Effector memory CD4-positive, alpha-beta T cell (primary cell): Measurements from ENCODE around the gene LZTFL1.

Experiments
- DNase-seq, 3 donors: peaks; one replicate each; pipeline ENCODE4 v3.0.0-alpha.2; 2020
- H3K27ac ChIP-seq: 2 replicates; pipeline ENCODE4 v1.7.0; 2013; ENCODE audit warnings: mild to moderate bottlenecking, low read length, moderate library complexity; ENCODE audit not compliant: insufficient read depth, poor library complexity, severe bottlenecking
- H3K27me3 ChIP-seq: replicated peaks from 2 replicates; pipeline ENCODE4 v1.7.0; 2013; ENCODE audit warnings: mild to moderate bottlenecking, low read length; ENCODE audit not compliant: insufficient read depth, control insufficient read depth, poor library complexity, severe bottlenecking
- H3K36me3 ChIP-seq: 2 replicates; pipeline ENCODE4 v1.7.0; 2013; ENCODE audit warnings: mild to moderate bottlenecking, low read length, moderate library complexity; ENCODE audit not compliant: control insufficient read depth, insufficient read depth
- H3K4me1 ChIP-seq: 2 replicates; pipeline ENCODE4 v1.7.0; 2013; ENCODE audit warnings: low read length, mild to moderate bottlenecking; ENCODE audit not compliant: control insufficient read depth, insufficient read depth, poor library complexity, severe bottlenecking
- H3K4me3 ChIP-seq: 2 replicates; pipeline ENCODE4 v1.7.0; 2013; ENCODE audit warnings: low read length, low read depth, mild to moderate bottlenecking; ENCODE audit not compliant: insufficient read depth, poor library complexity, severe bottlenecking
- H3K9me3 ChIP-seq: 2 replicates; pipeline ENCODE4 v1.7.0; 2013; ENCODE audit warnings: mild to moderate bottlenecking, low read length, moderate library complexity; ENCODE audit not compliant: control insufficient read depth

Gene LZTFL1

GRCh38 chr3:45844616-45845015 is 2.7 kb upstream of the LZTFL1 start:
- no peaks in the 10 kb centered on the region for H3K36me3 ChIP-seq
- no peak overlapping the region for H3K4me3 ChIP-seq
- H3K27ac ChIP-seq = no peak overlapping the region
- H3K9me3 ChIP-seq = no peaks in the 10 kb centered on the region
- DNase-seq = no peak
- H3K27me3 ChIP-seq = no peaks in the 10 kb centered on the region
- H3K4me1 ChIP-seq = no peaks in the 10 kb centered on the region

- Histone ChIP-seq H3K9me3 (no peaks in the 10 kb centered on the region), H3K27me3 (no peaks in the 10 kb centered on the region), H3K36me3 (no peaks in the 10 kb centered on the region), H3K4me3 (no peak overlapping the region), H3K27ac (no peak overlapping the region), H3K4me1 (no peaks in the 10 kb centered on the region)
- no peak for DNase-seq
Measured at GRCh38 chr3:45842851-45843625, 1.1 kb upstream of the LZTFL1 start.

GRCh38 chr3:45841420-45841756 is 531 bp downstream of the LZTFL1 start:
- Histone ChIP-seq H3K27me3 (no peaks in the 10 kb centered on the region), H3K36me3 (no peaks in the 10 kb centered on the region), H3K27ac (peak overlapping the region; percentile 79), H3K4me1 (no peaks in the 10 kb centered on the region), H3K4me3 (peak overlapping the region; percentile 68), H3K9me3 (no peaks in the 10 kb centered on the region)
- no peak for DNase-seq

GRCh38 chr3:45838466-45838865 is 3.5 kb downstream of the LZTFL1 start:
- Histone ChIP-seq H3K27me3 (no peaks in the 10 kb centered on the region), H3K9me3 (no peaks in the 10 kb centered on the region), H3K27ac (no peak overlapping the region), H3K4me1 (no peaks in the 10 kb centered on the region), H3K4me3 (no peak overlapping the region), H3K36me3 (peaks cover 4% of the 10 kb centered on the region)
- DNase-seq = no peak

GRCh38 chr3:45832699-45833098 is 9.2 kb downstream of the LZTFL1 start:
- Histone ChIP-seq H3K4me3 (no peak overlapping the region), H3K27me3 (no peaks in the 10 kb centered on the region), H3K36me3 (peaks cover 12% of the 10 kb centered on the region), H3K9me3 (no peaks in the 10 kb centered on the region), H3K4me1 (no peaks in the 10 kb centered on the region), H3K27ac (no peak overlapping the region)
- DNase-seq = no peak

- no peak for DNase-seq
- no peak overlapping the region for H3K27ac ChIP-seq
- H3K4me1 ChIP-seq = no peaks in the 10 kb centered on the region
- H3K27me3 ChIP-seq = no peaks in the 10 kb centered on the region
- no peaks in the 10 kb centered on the region for H3K9me3 ChIP-seq
- peaks cover 12% of the 10 kb centered on the region for H3K36me3 ChIP-seq
- no peak overlapping the region for H3K4me3 ChIP-seq
Measured at GRCh38 chr3:45830121-45830520, 11.8 kb downstream of the LZTFL1 start.

GRCh38 chr3:45826908-45827307 is 15.0 kb downstream of the LZTFL1 start:
- DNase-seq = no peak
- H3K4me1 ChIP-seq = no peaks in the 10 kb centered on the region
- no peak overlapping the region for H3K27ac ChIP-seq
- no peaks in the 10 kb centered on the region for H3K27me3 ChIP-seq
- H3K36me3 ChIP-seq = peaks cover 8% of the 10 kb centered on the region
- no peaks in the 10 kb centered on the region for H3K9me3 ChIP-seq
- H3K4me3 ChIP-seq = no peak overlapping the region

- no peak for DNase-seq
- Histone ChIP-seq H3K27me3 (no peaks in the 10 kb centered on the region), H3K27ac (no peak overlapping the region), H3K9me3 (no peaks in the 10 kb centered on the region), H3K36me3 (peaks cover 8% of the 10 kb centered on the region), H3K4me1 (no peaks in the 10 kb centered on the region), H3K4me3 (no peak overlapping the region)
Measured at GRCh38 chr3:45826321-45826720, 15.6 kb downstream of the LZTFL1 start.

GRCh38 chr3:45821127-45821526 is 20.8 kb downstream of the LZTFL1 start:
- Histone ChIP-seq H3K9me3 (no peaks in the 10 kb centered on the region), H3K4me1 (no peaks in the 10 kb centered on the region), H3K27ac (no peak overlapping the region), H3K27me3 (no peaks in the 10 kb centered on the region), H3K4me3 (no peak overlapping the region), H3K36me3 (no peaks in the 10 kb centered on the region)
- no peak for DNase-seq

- H3K4me1 ChIP-seq = no peaks in the 10 kb centered on the region
- no peak overlapping the region for H3K4me3 ChIP-seq
- DNase-seq = no peak
- no peaks in the 10 kb centered on the region for H3K9me3 ChIP-seq
- H3K36me3 ChIP-seq = no peaks in the 10 kb centered on the region
- H3K27ac ChIP-seq = no peak overlapping the region
- H3K27me3 ChIP-seq = no peaks in the 10 kb centered on the region
Measured at GRCh38 chr3:45819543-45819942, 22.4 kb downstream of the LZTFL1 start.
